Measurements from ENCODE around the gene IFRD2.

DNA sequence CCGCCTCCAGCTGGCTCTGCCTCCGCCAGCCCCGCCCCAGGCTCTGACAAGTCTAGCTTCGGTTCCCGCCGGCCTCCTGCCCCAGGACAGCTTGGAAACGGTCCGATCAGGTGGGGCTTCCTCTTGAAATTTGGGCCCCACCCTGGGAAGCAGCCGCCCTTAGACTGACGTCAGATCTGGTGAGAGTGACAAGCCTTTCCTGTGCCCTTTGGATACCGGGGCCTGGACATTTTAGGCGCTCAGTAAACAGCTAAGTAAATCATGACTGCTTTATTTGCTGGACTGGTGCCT, 7.4 kb upstream of the IFRD2 start:
- TF ChIP-seq, protein P1, sequence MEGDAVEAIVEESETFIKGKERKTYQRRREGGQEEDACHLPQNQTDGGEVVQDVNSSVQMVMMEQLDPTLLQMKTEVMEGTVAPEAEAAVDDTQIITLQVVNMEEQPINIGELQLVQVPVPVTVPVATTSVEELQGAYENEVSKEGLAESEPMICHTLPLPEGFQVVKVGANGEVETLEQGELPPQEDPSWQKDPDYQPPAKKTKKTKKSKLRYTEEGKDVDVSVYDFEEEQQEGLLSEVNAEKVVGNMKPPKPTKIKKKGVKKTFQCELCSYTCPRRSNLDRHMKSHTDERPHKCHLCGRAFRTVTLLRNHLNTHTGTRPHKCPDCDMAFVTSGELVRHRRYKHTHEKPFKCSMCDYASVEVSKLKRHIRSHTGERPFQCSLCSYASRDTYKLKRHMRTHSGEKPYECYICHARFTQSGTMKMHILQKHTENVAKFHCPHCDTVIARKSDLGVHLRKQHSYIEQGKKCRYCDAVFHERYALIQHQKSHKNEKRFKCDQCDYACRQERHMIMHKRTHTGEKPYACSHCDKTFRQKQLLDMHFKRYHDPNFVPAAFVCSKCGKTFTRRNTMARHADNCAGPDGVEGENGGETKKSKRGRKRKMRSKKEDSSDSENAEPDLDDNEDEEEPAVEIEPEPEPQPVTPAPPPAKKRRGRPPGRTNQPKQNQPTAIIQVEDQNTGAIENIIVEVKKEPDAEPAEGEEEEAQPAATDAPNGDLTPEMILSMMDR (conservative IDR thresholded peaks at IDR 0.05; ENCODE audit: low read length), result no peak
- TF ChIP-seq EZH2phosphoT487 (IDR thresholded peaks at IDR 0.05; ENCODE audit: borderline replicate concordance), result no peak

Measured in Loucy (cell line).